Measurements from ENCODE around the gene CELSR3. TPM values are rescaled to one million over a fixed set of nuclear protein-coding genes. Genes with fewer than 3 reads are reported as not detected.

Gene CELSR3
- total RNA-seq, 6 donors from 2014 or later, result 0.76 to 10.5 (median 1.5) TPM

GRCh38 chr3:48696601-48697000 is 33.9 kb upstream of the CELSR3 start:
- Histone ChIP-seq H3K9me3 (no peaks in the 10 kb centered on the region), H3K36me3 (peaks cover 18 to 61% (median 47%) of the 10 kb centered on the region in 4 donors), H3K4me1 (peaks cover 8 to 30% (median 13%) of the 10 kb centered on the region in 4 donors), H3K4me3 (no peak overlapping the region), H3K27me3 (no peaks in the 10 kb centered on the region), H3K27ac (peak overlapping the region in 1 of 4 donors; percentile 8)
- TF ChIP-seq POLR2AphosphoS5 (IDR thresholded peaks at IDR 0.05), result no peak
- TF ChIP-seq EP300 (IDR thresholded peaks at IDR 0.05), result no peak
- DNase-seq, result no peak
- ATAC-seq (ENCODE audit: low FRiP score in 2 of 2), result no peak

DNA sequence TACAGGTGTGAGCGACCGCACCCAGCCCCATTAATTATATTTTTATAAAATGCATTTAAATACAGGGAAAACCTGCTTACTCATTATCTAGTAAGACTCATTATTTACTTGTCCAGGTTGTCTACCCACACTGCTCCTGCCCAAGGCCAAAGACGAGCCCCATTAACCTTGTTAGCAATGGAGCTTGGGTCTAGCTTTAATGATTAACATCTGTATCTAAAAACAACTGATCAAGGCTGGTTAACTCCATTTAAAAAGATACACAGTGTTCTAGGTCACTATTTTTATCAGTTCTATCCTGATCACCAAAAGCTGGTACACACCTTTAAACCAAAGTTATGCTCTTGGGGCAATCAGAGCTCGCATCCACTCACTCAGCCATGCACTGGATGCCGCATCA is 33.5 kb upstream of the CELSR3 start:
- TF ChIP-seq CTCF (IDR thresholded peaks at IDR 0.05) (no peak), EP300 (IDR thresholded peaks at IDR 0.05) (no peak), POLR2AphosphoS5 (IDR thresholded peaks at IDR 0.05) (no peak), POLR2A (IDR thresholded peaks at IDR 0.05) (no peak)
- H3K4me1 ChIP-seq, result peaks cover 8 to 30% (median 13%) of the 10 kb centered on the region in 4 donors
- peaks cover 18 to 63% (median 50%) of the 10 kb centered on the region in 4 donors for H3K36me3 ChIP-seq
- H3K9me3 ChIP-seq, result no peaks in the 10 kb centered on the region
- WGBS, 2 donors, result 97 to 99% methylated on average over 5 of the region's 5 CpGs
- peak overlapping the region in 3 of 4 donors; percentile 8 to 85 (median 78) for H3K27ac ChIP-seq
- H3K27me3 ChIP-seq, result no peaks in the 10 kb centered on the region
- no peak overlapping the region for H3K4me3 ChIP-seq
- ATAC-seq (ENCODE audit: low FRiP score in 2 of 2) (no peak), DNase-seq (no peak)

DNA sequence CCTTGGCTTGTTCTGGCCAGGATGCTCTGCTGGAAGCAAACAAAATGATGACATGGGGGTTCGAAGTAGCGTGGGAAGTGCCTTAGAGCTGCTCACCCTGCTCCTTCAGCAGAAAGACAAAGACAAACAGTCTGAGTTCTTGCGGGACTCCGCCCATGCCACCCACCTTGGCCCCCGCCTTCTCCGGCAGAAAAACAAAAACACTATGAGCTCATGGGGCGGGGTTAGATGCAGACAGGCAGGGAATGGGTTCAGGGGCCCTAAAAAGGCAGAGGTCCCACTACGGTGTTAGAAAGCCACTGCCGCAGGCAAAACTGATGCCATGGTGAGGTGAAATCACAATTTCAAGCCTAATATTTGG is 32.7 kb upstream of the CELSR3 start:
- DNase-seq (no peak), ATAC-seq (ENCODE audit: low FRiP score in 2 of 2) (peak; percentile 51 to 89)
- no peaks in the 10 kb centered on the region for H3K9me3 ChIP-seq
- peaks cover 18 to 64% (median 57%) of the 10 kb centered on the region in 4 donors for H3K36me3 ChIP-seq
- H3K27ac ChIP-seq, result peak overlapping the region; percentile 77 to 85 (median 78)
- H3K4me1 ChIP-seq, result peaks cover 8 to 26% (median 13%) of the 10 kb centered on the region in 4 donors
- WGBS, 2 donors, result 73 to 77% methylated on average over 9 of the region's 9 CpGs
- TF ChIP-seq POLR2A (IDR thresholded peaks at IDR 0.05) (peak in 1 of 4 donors; percentile 29), EP300 (IDR thresholded peaks at IDR 0.05) (no peak)
- H3K4me3 ChIP-seq, result peak overlapping the region in 3 of 4 donors; percentile 16 to 38 (median 33)
- H3K27me3 ChIP-seq, result no peaks in the 10 kb centered on the region

DNA sequence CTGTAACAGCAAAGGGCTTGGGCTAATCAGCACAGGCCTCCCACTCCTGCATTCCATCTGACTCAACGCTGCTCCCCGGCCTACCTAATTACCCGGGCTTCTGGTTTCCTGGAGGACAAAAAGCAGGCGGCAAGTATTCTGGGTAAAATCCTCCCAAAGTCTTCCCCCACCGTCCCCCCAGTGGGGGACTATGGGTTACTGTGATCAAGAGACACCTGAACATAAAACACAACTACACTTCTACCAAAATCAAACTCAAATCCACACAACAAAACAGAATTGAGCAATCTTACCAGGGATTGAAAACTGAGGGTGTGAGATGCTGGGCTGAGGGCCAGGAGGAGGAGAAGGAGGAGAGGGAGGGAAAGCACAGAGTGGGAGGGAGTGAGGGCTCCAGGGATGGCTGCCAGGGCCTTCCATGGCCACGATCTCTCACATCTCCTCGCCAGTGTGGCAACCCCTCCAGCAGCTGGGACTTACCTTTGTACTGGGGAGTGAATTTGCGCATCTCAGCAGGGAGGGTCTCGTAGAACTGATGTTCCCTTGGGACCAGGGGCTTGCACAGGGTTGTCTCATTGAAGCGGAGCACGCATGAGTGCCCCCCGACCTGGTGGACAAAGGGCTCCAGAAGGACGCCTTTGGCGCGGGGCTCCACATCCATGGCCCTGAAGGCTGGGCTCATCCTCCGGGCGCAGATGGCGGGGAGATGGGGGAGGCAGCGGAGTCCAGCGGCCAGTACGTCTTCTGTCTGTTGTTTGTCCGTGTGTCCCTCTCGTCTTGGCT is 32.1 kb upstream of the CELSR3 start:
- peak in 1 of 2 donors; percentile 76 for DNase-seq
- WGBS, 2 donors, result 67 to 73% methylated on average over 14 to 22 of the region's 23 CpGs
- H3K27me3 ChIP-seq, result no peaks in the 10 kb centered on the region
- ATAC-seq (ENCODE audit: low FRiP score in 2 of 2), result peak; percentile 86 to 93
- H3K27ac ChIP-seq, result peak overlapping the region; percentile 77 to 85 (median 78)
- H3K4me1 ChIP-seq, result peaks cover 8 to 22% (median 13%) of the 10 kb centered on the region in 4 donors
- H3K9me3 ChIP-seq, result no peaks in the 10 kb centered on the region
- H3K36me3 ChIP-seq, result peaks cover 20 to 67% (median 61%) of the 10 kb centered on the region in 4 donors
- TF ChIP-seq POLR2A (IDR thresholded peaks at IDR 0.05), result peak in 1 of 4 donors; percentile 2
- TF ChIP-seq POLR2AphosphoS5 (IDR thresholded peaks at IDR 0.05), result peak in 1 of 2 donors; percentile 43
- TF ChIP-seq EP300 (IDR thresholded peaks at IDR 0.05), result no peak
- TF ChIP-seq CTCF (IDR thresholded peaks at IDR 0.05), result no peak
- peak overlapping the region in 3 of 4 donors; percentile 16 to 38 (median 33) for H3K4me3 ChIP-seq

DNA sequence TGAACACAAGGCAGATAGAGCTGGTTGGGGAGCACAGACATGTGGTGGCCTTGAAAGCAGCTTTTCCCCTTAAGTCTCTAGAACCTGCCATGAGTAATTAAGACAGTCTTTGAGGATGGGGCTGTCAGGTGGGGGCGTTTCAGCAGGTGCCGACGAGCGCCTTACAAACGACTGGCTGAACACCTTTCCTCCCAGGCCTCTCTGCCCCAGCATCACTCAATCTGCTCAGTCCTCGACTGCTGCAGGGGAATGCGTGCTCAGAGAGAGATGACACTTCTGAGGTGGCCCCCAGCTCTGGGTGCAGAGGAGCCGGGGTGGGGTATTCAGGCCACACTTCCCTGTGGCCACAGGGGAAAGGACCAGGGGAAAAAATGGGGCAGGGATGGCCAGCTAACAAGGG is 31.1 kb upstream of the CELSR3 start:
- no peaks in the 10 kb centered on the region for H3K9me3 ChIP-seq
- peak overlapping the region; percentile 77 to 85 (median 78) for H3K27ac ChIP-seq
- peaks cover 24 to 73% (median 62%) of the 10 kb centered on the region in 4 donors for H3K36me3 ChIP-seq
- ATAC-seq (ENCODE audit: low FRiP score in 2 of 2), result no peak
- TF ChIP-seq CTCF (IDR thresholded peaks at IDR 0.05) (no peak), POLR2AphosphoS5 (IDR thresholded peaks at IDR 0.05) (no peak), EP300 (IDR thresholded peaks at IDR 0.05) (no peak), POLR2A (IDR thresholded peaks at IDR 0.05) (no peak)
- H3K4me1 ChIP-seq, result peaks cover 6 to 22% (median 13%) of the 10 kb centered on the region in 4 donors
- 83 to 91% methylated on average over 8 of the region's 8 CpGs for WGBS, 2 donors
- peak overlapping the region in 2 of 4 donors; percentile 33 to 38 for H3K4me3 ChIP-seq
- no peak for DNase-seq
- no peaks in the 10 kb centered on the region for H3K27me3 ChIP-seq
